ENCODE measurements around the gene DIPK1A.

Gene DIPK1A

GRCh38 chr1:92927870-92928269 lies 33.4 kb downstream of the DIPK1A start:
- H3K79me2 ChIP-seq (ENCODE audit: insufficient read depth, low read length), result peaks cover 65% of the 10 kb centered on the region
- no peaks in the 10 kb centered on the region for H4K20me1 ChIP-seq (ENCODE audit: insufficient read depth, low read length)
- no peak overlapping the region for H3K9ac ChIP-seq (ENCODE audit: low read length)
- H3K9me2 ChIP-seq (ENCODE audit: low read depth, low read length), result no peaks in the 10 kb centered on the region
- TF ChIP-seq, protein P1, sequence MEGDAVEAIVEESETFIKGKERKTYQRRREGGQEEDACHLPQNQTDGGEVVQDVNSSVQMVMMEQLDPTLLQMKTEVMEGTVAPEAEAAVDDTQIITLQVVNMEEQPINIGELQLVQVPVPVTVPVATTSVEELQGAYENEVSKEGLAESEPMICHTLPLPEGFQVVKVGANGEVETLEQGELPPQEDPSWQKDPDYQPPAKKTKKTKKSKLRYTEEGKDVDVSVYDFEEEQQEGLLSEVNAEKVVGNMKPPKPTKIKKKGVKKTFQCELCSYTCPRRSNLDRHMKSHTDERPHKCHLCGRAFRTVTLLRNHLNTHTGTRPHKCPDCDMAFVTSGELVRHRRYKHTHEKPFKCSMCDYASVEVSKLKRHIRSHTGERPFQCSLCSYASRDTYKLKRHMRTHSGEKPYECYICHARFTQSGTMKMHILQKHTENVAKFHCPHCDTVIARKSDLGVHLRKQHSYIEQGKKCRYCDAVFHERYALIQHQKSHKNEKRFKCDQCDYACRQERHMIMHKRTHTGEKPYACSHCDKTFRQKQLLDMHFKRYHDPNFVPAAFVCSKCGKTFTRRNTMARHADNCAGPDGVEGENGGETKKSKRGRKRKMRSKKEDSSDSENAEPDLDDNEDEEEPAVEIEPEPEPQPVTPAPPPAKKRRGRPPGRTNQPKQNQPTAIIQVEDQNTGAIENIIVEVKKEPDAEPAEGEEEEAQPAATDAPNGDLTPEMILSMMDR (IDR thresholded peaks at IDR 0.05; ENCODE audit: low read length), result no peak
- no peaks in the 10 kb centered on the region for H3K27me3 ChIP-seq (ENCODE audit: insufficient read depth, low read length)
- no peak overlapping the region for H3K4me2 ChIP-seq (ENCODE audit: low read length)
- H3F3A ChIP-seq (ENCODE audit: insufficient read depth, low read length), result no peaks in the 10 kb centered on the region
- no peak overlapping the region for H3K4me3 ChIP-seq (ENCODE audit: low read depth, low read length, poor library complexity, severe bottlenecking)
- H3K27ac ChIP-seq (ENCODE audit: low read depth, low read length, poor library complexity, severe bottlenecking), result no peak overlapping the region
- H2AFZ ChIP-seq (ENCODE audit: low read length), result no peak overlapping the region
- H3K4me1 ChIP-seq (ENCODE audit: insufficient read depth, low read length, severe bottlenecking), result peaks cover 5% of the 10 kb centered on the region
- H3K9me3 ChIP-seq (ENCODE audit: low read length), result 0 out of 2 replicates have a peak, but pooled peaks cover 3% of the 10 kb centered on the region
- peaks cover 34% of the 10 kb centered on the region for H3K36me3 ChIP-seq (ENCODE audit: insufficient read depth, low read length)

GRCh38 chr1:92926873-92927272 lies 34.4 kb downstream of the DIPK1A start:
- Histone ChIP-seq H3K79me2 (ENCODE audit: insufficient read depth, low read length) (peaks cover 66% of the 10 kb centered on the region), H3K4me1 (ENCODE audit: insufficient read depth, low read length, severe bottlenecking) (peaks cover 5% of the 10 kb centered on the region), H4K20me1 (ENCODE audit: insufficient read depth, low read length) (no peaks in the 10 kb centered on the region), H3F3A (ENCODE audit: insufficient read depth, low read length) (no peaks in the 10 kb centered on the region), H3K4me2 (ENCODE audit: low read length) (no peak overlapping the region), H3K36me3 (ENCODE audit: insufficient read depth, low read length) (peaks cover 29% of the 10 kb centered on the region), H3K27ac (ENCODE audit: low read depth, low read length, poor library complexity, severe bottlenecking) (no peak overlapping the region), H3K9me3 (ENCODE audit: low read length) (0 out of 2 replicates have a peak, but pooled peaks cover 3% of the 10 kb centered on the region), H3K9me2 (ENCODE audit: low read depth, low read length) (no peaks in the 10 kb centered on the region), H3K4me3 (ENCODE audit: low read depth, low read length, poor library complexity, severe bottlenecking) (no peak overlapping the region), H3K9ac (ENCODE audit: low read length) (no peak overlapping the region), H3K27me3 (ENCODE audit: insufficient read depth, low read length) (no peaks in the 10 kb centered on the region), H2AFZ (ENCODE audit: low read length) (no peak overlapping the region)
- TF ChIP-seq, protein P1 (IDR thresholded peaks at IDR 0.05; ENCODE audit: low read length), result no peak
- TF ChIP-seq EZH2 (IDR thresholded peaks at IDR 0.05; ENCODE audit: borderline replicate concordance, low read length), result no peak

DNA sequence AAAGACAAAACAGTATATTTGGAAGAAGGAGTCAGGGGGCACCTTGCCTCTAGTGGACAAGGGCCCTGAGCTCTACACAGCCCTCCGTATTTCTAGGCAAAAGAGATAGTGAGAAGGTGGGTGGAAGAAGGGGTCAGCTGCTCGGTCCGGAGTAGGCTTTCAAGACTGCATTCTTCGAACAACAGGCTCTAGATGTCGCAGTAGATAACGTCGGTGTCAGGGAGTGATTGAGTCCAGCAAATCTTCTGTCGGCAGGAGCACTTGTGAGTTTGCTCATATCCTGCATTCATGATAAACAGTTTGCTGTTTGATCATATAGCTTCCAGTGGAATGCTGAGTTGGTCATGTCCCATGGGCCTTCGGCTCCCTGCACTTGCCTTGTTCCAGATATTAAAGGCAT lies 36.8 kb downstream of the DIPK1A start:
- Histone ChIP-seq H3K36me3 (ENCODE audit: insufficient read depth, low read length) (peaks cover 44% of the 10 kb centered on the region), H3K4me2 (ENCODE audit: low read length) (no peak overlapping the region)

More for the DNA sequence above, 36.8 kb downstream of the DIPK1A start:
- Histone ChIP-seq H3K79me2 (ENCODE audit: insufficient read depth, low read length) (peaks cover 56% of the 10 kb centered on the region), H2AFZ (ENCODE audit: low read length) (no peak overlapping the region), H3K27me3 (ENCODE audit: insufficient read depth, low read length) (no peaks in the 10 kb centered on the region), H3K4me3 (ENCODE audit: low read depth, low read length, poor library complexity, severe bottlenecking) (no peak overlapping the region), H3K9ac (ENCODE audit: low read length) (no peak overlapping the region), H3K9me3 (ENCODE audit: low read length) (peaks cover 3% of the 10 kb centered on the region; the same call in 1 of the 2 replicates), H4K20me1 (ENCODE audit: insufficient read depth, low read length) (no peaks in the 10 kb centered on the region), H3K27ac (ENCODE audit: low read depth, low read length, poor library complexity, severe bottlenecking) (no peak overlapping the region), H3K9me2 (ENCODE audit: low read depth, low read length) (no peaks in the 10 kb centered on the region), H3K4me1 (ENCODE audit: insufficient read depth, low read length, severe bottlenecking) (no peaks in the 10 kb centered on the region), H3F3A (ENCODE audit: insufficient read depth, low read length) (no peaks in the 10 kb centered on the region)
- TF ChIP-seq EZH2 (IDR thresholded peaks at IDR 0.05; ENCODE audit: borderline replicate concordance, low read length), result no peak
- TF ChIP-seq, protein P1 (IDR thresholded peaks at IDR 0.05; ENCODE audit: low read length), result no peak
